ENCODE results near the gene OSBPL10. TPM values are rescaled to one million over a fixed set of nuclear protein-coding genes. Genes with fewer than 3 reads are reported as not detected.

Gene OSBPL10
- total and polyA plus RNA-seq, 7 donors = 0.75 to 4.6 (median 2.3) TPM

- intact Hi-C loops (cut with DNase I) = no loop called here
- no peaks in the 10 kb centered on the region for H3K4me1 ChIP-seq
- no peaks in the 10 kb centered on the region for H3K9me3 ChIP-seq
- 80 to 88% (median 86%) methylated on average over 7 of the region's 7 CpGs for WGBS, 3 donors
- H3K27me3 ChIP-seq (ENCODE audit: insufficient read depth in 3 of 3, low read length in 2 of 3) = no peaks in the 10 kb centered on the region
- ATAC-seq (no peak), DNase-seq (no peak)
- no peaks in the 10 kb centered on the region for H3K36me3 ChIP-seq (ENCODE audit: insufficient read depth in 1 of 2, low read depth in 1 of 2)
- H3K27ac ChIP-seq = no peak overlapping the region
- no peak overlapping the region for H3K4me3 ChIP-seq
- no peak for TF ChIP-seq CTCF (IDR thresholded peaks at IDR 0.05)
Measured at GRCh38 chr3:31802981-31803740, 177.9 kb downstream of the OSBPL10 start.

GRCh38 chr3:31800436-31800835 lies 180.6 kb downstream of the OSBPL10 start:
- DNase-seq (no peak), ATAC-seq (no peak)
- intact Hi-C loops (cut with DNase I) = no loop called here
- Histone ChIP-seq H3K27ac (no peak overlapping the region), H3K9me3 (no peaks in the 10 kb centered on the region), H3K4me1 (no peaks in the 10 kb centered on the region), H3K27me3 (ENCODE audit: insufficient read depth in 3 of 3, low read length in 2 of 3) (no peaks in the 10 kb centered on the region), H3K36me3 (ENCODE audit: insufficient read depth in 1 of 2, low read depth in 1 of 2) (no peaks in the 10 kb centered on the region), H3K4me3 (no peak overlapping the region)
- TF ChIP-seq CTCF (IDR thresholded peaks at IDR 0.05) = no peak
- 86 to 89% (median 88%) methylated on average over 4 of the region's 4 CpGs for WGBS, 3 donors

- TF ChIP-seq CTCF (IDR thresholded peaks at IDR 0.05) = no peak
- H3K27ac ChIP-seq = no peak overlapping the region
- H3K36me3 ChIP-seq (ENCODE audit: insufficient read depth in 1 of 2, low read depth in 1 of 2) = no peaks in the 10 kb centered on the region
- no peaks in the 10 kb centered on the region for H3K9me3 ChIP-seq
- H3K4me3 ChIP-seq = no peak overlapping the region
- H3K4me1 ChIP-seq = no peaks in the 10 kb centered on the region
- intact Hi-C loops (cut with DNase I) = no loop called here
- H3K27me3 ChIP-seq (ENCODE audit: insufficient read depth in 3 of 3, low read length in 2 of 3) = no peaks in the 10 kb centered on the region
- DNase-seq = no peak
- no peak for ATAC-seq
- WGBS, 3 donors = 97 to 98% (median 98%) methylated on average over 4 of the region's 4 CpGs
Measured at GRCh38 chr3:31798840-31799239, 182.2 kb downstream of the OSBPL10 start.

- H3K4me3 ChIP-seq = no peak overlapping the region
Measured at GRCh38 chr3:31793821-31794220, 187.2 kb downstream of the OSBPL10 start.

More at GRCh38 chr3:31793821-31794220, 187.2 kb downstream of the OSBPL10 start:
- H3K36me3 ChIP-seq (ENCODE audit: insufficient read depth in 1 of 2, low read depth in 1 of 2) = no peaks in the 10 kb centered on the region
- no peaks in the 10 kb centered on the region for H3K27me3 ChIP-seq (ENCODE audit: insufficient read depth in 3 of 3, low read length in 2 of 3)
- TF ChIP-seq CTCF (IDR thresholded peaks at IDR 0.05) = no peak
- DNase-seq (no peak), ATAC-seq (no peak)
- intact Hi-C loops (cut with DNase I) = no loop called here
- H3K9me3 ChIP-seq = no peaks in the 10 kb centered on the region
- WGBS, 3 donors = 95 to 97% (median 96%) methylated on average over 4 of the region's 4 CpGs
- H3K27ac ChIP-seq = no peak overlapping the region
- H3K4me1 ChIP-seq = peaks cover 5% of the 10 kb centered on the region

Measured in psoas muscle (tissue), 8 donors.